Amniotic stem cell (primary cell): ENCODE measurements around the gene NOL6.
A peak's percentile ranks its signal among the peaks of the same experiment; 100 is the strongest.

Experiments
- DNase-seq: peaks from one replicate; lab custom pipeline; 2025; lab: John Stamatoyannopoulos, UW

NOL6 gene

GRCh38 chr9:33453999-33454660, 19.6 kb downstream of the NOL6 start:
- DNase-seq = no peak

- DNase-seq = no peak
Measured at GRCh38 chr9:33453286-33453860, 20.4 kb downstream of the NOL6 start.

- DNase-seq = peak; percentile 89
Measured at GRCh38 chr9:33452828-33453271, 20.9 kb downstream of the NOL6 start.

- DNase-seq = no peak
Measured at GRCh38 chr9:33450621-33451146, 23.0 kb downstream of the NOL6 start.

GRCh38 chr9:33449715-33450114, 24.0 kb downstream of the NOL6 start:
- no peak for DNase-seq

- no peak for DNase-seq
Measured at GRCh38 chr9:33447799-33448553, 25.7 kb downstream of the NOL6 start.

GRCh38 chr9:33446946-33447798, 26.6 kb downstream of the NOL6 start, which contains the start of gene AQP3:
TSS of gene AQP3 (minus strand) at chr9:33447593. CDS start at chr9:33447530, 63 bp downstream.
- no peak for DNase-seq

- DNase-seq = no peak
Measured at GRCh38 chr9:33446240-33446945, 27.3 kb downstream of the NOL6 start.

- DNase-seq = no peak
Measured at GRCh38 chr9:33445389-33446239, 28.1 kb downstream of the NOL6 start.

- no peak for DNase-seq
Measured at GRCh38 chr9:33443464-33444154, 30.1 kb downstream of the NOL6 start.

GRCh38 chr9:33443047-33443446, 30.7 kb downstream of the NOL6 start:
- no peak for DNase-seq

GRCh38 chr9:33442125-33442524, 31.6 kb downstream of the NOL6 start:
- no peak for DNase-seq

GRCh38 chr9:33440609-33441008, 33.1 kb downstream of the NOL6 start:
- no peak for DNase-seq

- no peak for DNase-seq
Measured at GRCh38 chr9:33440204-33440603, 33.5 kb downstream of the NOL6 start.

GRCh38 chr9:33439731-33440130, 34.0 kb downstream of the NOL6 start:
- no peak for DNase-seq

GRCh38 chr9:33438926-33439680, 34.6 kb downstream of the NOL6 start:
- no peak for DNase-seq

GRCh38 chr9:33437898-33438297, 35.8 kb downstream of the NOL6 start:
- DNase-seq = no peak

- no peak for DNase-seq
Measured at GRCh38 chr9:33437205-33437604, 36.5 kb downstream of the NOL6 start.

- no peak for DNase-seq
Measured at GRCh38 chr9:33436445-33436844, 37.3 kb downstream of the NOL6 start.
